HG03457 (cell line): Measurements from ENCODE around the gene MCU.
"Not testable (repeated sequence)": the region's sequence is repeated elsewhere in the genome, so short reads cannot be mapped to it uniquely, and the experiment has no call there.

Source experiments
- ATAC-seq: cut with Tn5 transposase; IDR thresholded peaks from one replicate; pipeline ENCODE4 v1.9.1; 2021; ENCODE audit warnings: moderate number of reproducible peaks; ENCODE audit not compliant: unreplicated experiment

MCU gene

DNA sequence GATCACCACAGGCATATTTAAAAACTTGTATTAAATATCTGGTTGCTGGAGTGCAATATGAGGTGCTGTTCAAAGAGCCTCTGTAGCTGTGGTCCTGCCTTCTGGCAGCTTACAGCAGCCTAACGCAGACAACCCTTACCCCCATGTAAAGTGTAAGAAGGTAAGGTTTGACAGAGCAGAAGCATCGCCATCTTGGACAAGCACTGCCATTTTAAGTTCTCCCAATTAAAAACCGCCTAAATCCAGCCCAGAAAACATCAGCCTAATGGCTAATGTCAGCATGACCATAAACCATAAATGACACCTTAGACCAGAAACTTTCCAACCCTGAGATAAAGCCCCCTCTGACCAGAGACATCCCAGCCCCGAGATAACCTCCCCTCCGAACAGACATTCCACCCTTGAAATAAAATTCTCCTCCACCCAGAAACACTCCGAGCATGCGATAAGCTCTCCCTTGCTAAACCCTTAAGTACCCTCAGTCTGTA lies 196.3 kb downstream of the MCU start:
- no peak for ATAC-seq

DNA sequence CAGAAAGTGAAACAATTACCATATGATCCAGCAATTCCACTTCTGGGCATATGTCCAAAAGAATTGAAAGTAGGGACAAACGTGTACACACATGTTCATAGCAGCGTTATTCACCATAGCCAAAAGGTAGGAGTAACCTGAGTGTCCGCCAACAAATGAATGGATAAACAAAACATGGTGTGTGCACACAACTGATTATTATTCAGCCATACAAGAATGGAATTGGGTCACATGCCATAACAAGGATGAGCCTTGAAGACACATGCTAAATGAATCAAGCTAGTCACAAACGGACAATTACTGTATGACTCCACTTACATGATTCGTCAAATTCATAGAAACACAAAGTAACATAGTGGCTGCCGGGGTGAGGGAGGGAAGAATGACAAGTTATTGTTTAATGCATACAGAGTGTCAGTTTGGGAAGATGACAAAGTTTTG lies 197.5 kb downstream of the MCU start:
- ATAC-seq: no peak

DNA sequence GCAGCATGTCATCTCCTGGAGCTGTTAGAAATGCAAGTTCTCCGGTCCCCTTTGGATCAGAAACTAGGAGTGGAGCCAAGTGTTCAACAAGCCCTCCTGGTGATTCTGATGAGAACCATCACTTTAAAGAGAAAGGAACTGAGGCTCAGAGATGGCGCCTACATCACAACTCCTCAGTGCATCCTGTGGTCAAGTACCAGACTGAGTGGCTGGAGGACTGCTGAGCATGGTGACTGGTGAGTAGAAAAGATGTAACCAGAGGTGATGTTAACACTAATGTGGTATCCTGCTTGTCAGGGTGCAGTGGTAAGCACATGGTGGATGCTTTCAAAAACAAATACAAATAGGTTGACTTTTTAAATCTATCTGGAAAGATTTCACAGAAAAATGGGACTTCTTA lies 198.1 kb downstream of the MCU start:
- no peak for ATAC-seq

DNA sequence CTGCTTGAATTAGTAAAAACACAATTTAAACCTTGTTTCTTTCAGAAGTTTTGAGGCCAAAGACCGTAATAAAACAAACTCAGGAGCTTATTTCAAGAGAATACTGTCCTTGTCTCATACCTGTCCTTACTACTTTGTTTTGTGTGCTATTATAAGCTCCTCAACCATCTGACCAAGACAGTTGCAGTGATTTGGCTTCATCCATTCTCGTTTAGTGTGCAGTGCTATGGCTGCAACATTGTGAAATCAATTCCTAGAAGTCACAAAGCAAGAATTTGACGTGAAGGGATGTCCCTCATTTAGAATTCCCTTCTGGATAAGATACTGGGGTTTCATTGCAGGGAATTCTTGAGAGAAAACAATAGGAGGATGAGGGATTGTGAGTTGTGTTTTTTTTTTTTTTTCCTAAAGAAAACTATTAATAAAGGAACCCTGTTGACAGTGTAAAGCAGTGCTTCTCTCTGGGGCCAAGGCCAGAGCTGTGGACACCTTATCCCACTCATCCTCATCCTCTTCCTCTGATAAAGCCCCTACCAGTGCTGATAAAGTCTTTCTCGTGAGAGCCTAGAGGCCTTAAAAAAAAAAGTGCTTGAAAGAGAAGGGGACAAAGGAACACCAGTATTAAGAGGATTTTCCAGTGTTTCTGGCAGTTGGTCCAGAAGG lies 201.3 kb downstream of the MCU start, which contains the start of gene OIT3:
OIT3 (plus strand) TSS at position 604 of the 663 bp plus-strand sequence. CDS start 60 bp downstream, outside the sequence.
- no peak for ATAC-seq

DNA sequence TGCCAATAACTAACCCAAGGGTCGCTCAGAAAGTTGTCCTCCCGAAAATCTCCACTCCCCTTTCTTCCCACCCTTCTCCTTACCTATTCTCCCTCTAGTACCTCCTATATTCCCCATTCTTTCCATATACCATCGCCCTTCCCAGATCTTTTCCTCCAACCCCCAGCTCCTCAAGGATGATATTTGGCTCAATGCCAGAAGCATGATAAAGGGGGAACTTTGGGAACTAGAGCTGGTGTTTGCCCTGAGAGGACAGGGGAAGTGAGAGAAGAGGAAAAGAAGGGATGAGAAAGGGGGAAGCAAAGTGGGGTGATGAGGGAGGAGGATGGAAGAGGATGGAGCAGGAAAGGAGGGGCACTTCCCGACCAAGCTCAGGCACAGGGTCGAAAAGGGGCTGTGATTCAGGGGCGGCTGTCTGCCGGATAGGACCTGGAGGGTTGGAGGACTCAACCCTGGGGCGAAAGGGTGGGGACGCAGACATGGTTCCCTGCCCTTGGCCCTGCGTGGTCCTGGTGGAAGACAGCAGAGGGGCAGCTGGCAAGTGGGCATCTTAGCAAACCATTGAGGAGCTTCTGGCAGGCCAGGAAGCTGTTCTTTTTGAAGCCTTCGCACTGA lies 203.4 kb downstream of the MCU start:
- ATAC-seq: no peak

DNA sequence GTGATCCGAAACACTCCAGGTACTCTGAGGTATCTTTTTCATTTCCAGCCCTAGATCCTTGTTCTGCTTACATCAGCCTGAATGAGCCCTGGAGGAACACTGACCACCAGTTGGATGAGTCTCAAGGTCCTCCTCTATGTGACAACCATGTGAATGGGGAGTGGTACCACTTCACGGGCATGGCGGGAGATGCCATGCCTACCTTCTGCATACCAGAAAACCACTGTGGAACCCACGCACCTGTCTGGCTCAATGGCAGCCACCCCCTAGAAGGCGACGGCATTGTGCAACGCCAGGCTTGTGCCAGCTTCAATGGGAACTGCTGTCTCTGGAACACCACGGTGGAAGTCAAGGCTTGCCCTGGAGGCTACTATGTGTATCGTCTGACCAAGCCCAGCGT lies 206.7 kb downstream of the MCU start:
- ATAC-seq: no peak

DNA sequence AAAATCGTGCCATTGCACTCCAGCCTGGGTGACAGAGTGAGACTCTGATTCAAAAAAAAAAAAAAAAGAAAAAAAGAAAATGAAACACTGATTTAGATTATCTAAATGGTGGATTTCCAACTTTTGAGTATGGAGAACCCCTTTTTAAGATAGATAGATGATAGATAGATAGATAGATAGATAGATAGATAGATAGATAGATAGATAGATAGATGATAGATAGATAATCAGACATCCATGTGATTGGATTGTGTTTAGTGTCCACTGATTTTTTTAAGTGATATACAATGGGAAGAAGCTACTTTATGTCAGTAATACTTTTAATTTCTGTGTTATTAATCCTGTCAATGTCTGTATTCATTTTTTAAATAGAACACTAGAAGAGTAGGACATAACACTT lies 207.6 kb downstream of the MCU start:
- ATAC-seq: no peak

DNA sequence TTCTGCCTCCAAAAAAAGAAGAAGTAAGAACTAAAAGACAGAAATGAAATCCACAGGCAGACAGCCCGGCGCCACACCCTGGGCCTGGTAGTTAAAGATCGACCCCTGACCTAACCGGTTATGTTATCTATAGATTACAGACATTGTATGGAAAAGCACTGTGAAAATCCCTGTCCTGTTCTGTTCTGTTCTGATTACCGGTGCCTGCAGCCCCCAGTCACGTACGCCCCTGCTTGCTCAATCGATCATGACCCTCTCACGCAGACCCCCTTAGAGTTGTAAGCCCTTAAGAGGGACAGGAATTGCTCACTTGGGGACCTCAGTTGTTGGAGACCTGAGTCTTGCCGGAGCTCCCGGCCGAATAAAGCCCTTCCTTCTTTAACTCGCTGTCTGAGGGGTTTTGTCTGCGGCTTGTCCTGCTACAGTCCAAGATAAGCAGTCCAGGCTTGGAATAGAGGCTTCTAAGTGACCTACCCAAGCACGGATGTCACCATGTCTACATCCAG lies 212.1 kb downstream of the MCU start:
- ATAC-seq: not testable (repeated sequence)

DNA sequence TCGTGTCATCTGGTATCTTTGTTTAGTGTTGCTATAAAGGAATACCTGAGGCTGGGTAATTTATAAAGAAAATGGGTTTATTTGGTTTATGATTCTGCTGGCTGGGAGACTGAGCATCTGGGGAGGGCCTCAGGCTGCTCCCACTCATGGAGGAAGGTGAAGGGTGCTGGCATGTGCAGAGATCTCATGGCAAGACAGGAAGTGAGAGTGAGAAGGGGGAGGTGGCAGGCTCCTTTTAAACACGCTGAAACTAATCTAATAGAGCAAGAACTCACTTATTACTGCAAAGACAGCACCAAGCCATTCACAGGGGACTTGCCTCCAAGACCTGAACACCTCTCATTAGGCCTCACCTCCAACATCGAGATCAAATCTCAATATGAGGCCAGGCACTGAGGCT lies 212.9 kb downstream of the MCU start:
- ATAC-seq: no peak

DNA sequence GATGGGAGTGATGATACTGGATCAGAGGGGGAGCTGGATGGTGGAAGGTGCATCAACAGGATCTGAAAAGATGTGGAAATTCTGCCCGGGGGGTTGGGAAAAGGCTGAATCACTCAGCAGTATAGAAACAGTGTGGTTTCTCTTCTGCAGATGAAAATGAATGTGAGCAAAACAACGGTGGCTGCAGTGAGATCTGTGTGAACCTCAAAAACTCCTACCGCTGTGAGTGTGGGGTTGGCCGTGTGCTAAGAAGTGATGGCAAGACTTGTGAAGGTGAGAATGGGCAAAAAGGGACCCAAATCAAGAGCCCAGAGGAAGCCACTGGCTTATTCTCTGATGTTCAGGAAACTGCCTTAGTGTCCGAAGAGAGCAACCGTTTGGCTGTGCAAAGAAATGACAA lies 214.5 kb downstream of the MCU start:
- ATAC-seq: no peak

DNA sequence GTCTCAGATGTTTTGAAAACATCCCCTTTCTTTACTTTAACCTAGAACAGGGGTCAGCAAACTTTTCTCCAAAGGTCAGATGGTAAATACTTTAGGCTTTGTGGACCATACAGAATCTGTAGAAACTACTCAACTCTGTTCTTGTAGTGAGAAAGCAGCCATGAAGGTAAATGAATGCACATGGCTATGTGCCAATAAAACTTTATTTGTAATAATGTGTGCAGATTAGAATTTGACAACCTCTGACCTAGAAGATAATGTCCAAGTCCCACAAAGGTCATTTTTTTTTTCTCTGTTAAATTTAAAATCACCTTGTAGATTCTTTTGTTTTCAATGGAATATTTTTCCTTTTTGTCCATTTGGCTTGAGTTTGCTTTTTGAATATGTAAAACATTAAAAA lies 218.8 kb downstream of the MCU start:
- ATAC-seq: no peak

DNA sequence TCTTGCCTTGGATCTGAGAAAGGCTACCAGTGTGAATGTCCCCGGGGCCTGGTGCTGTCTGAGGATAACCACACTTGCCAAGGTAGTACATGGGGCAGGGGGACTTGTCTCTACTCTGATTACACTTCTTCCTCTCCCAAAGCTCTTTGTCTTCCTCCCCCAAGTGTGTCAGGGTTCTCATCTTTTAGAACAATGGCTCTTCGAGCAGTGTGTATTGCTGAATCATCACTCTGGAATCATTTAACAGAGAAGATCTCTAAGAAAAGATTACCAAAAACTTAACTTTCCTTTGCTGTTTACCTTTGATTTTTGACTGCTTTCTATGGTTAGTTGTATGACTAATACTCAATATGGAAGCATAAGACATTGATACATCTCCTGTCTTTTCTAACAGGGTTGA lies 219.8 kb downstream of the MCU start:
- no peak for ATAC-seq

DNA sequence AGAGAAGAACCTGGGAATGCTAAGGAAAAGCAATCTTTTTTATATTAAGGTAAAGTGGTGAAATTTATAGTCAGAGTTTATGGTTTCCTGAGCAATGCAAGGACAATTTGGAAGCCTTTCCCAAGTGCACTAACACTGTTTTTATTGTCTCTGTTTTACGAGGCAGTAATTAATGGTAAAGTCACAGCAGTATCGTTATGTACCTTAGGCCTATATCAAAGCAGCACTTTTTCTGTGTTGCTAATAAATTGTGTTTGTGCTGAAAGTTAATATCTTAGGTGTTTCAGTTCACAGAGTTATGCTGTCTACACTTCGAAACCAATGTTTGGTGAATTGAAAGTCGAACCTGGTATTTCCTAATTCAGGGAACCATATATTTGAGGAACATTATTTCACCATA lies 220.8 kb downstream of the MCU start:
- ATAC-seq: no peak

DNA sequence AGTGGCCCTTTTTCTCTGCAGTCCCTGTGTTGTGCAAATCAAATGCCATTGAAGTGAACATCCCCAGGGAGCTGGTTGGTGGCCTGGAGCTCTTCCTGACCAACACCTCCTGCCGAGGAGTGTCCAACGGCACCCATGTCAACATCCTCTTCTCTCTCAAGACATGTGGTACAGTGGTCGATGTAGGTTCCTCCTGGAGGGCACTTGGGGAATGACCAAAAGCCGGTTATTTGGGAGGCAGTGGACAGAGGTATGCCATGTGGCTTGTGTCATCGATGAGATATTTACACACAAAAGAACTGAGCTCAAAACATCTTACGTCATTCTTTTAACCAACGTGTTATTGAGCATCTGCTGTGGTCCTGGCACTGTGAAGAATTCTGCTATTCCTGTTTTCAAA lies 221.3 kb downstream of the MCU start:
- ATAC-seq: no peak

DNA sequence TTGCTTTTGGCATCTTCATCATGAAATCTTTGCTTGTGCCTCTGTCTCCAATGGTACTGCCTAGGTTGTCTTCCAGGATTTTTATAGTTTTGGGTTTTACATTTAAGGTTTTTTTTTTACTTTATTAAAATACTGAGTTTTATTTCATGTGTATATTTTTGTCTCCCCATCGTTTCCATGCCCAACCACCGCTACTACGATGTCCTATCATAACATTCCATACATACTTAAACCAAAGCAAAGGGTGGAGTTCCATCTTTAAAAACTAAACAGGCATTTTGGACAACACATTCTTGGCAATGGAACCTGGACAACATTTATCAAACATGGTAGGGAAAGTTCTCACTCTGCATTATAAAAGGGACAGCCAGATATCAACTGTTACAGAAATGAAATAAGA lies 225.3 kb downstream of the MCU start:
- not testable (repeated sequence) for ATAC-seq

DNA sequence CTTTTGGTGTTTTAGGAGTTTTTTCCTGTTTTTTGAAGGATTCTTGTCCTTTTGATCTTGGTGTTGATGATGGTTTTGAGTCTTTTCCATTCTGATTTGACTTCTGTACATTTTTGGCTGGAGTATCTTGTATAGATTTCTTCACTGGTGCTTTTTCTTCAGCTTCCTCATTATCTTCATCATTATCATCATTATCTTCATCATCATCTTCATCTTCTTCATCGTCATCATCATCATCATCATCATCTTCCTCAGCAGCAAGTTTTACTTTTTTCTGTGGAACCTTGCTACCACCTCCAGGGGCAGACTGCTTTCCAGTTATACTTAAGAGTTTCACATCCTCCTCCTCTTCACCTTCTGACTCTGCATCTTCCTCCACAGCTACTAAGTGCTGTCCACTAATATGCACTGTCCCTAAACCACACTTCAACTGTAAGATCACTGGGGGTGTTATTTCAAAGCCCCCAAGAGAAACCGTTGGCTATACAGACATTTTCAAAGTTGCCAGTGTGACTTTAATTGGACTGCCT lies 225.9 kb downstream of the MCU start:
- not testable (repeated sequence) for ATAC-seq

DNA sequence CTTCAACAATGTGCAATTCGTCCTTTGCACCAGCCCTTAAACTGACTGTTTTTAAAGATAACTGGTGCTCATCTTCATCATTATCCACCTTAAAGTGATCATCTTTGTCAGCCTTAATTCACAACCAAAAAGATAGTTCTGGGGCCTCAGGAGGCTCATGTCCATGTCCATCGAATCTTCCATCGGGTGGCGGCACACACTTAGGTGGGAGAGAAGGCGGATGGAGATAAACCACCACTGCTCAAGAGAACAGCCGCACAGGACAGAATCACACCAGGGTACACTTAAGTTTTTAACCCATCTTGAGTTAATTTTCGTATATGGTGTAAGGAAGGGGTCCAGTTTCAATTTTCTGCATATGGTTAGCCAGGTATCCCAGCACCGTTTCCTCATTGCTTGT lies 226.4 kb downstream of the MCU start:
- no peak for ATAC-seq

DNA sequence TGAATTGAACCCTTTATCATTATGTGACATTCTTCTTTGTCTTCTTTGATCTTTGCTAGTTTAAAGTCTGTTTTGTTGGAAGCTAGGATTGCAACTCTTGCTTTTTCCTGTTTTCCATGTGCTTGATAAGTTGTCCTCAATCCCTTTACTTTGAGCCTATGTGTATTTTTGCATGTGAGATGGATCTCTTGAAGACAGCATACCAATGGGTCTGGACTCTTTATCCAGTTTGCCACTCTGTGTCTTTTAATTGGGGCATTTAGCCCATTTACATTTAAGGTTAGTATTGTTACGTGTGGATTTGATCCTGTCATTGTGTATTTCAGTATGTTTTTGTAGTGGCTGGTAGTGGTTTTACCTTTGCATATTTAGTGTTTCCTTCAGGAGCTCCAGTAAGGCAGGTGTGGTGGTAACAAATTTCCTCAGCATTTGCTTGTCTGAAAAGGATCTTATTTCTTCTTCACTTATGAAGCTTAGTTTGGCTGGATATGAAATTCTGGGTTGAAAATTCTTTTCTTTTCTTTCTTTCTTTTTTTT lies 229.3 kb downstream of the MCU start:
- ATAC-seq: not testable (repeated sequence)

DNA sequence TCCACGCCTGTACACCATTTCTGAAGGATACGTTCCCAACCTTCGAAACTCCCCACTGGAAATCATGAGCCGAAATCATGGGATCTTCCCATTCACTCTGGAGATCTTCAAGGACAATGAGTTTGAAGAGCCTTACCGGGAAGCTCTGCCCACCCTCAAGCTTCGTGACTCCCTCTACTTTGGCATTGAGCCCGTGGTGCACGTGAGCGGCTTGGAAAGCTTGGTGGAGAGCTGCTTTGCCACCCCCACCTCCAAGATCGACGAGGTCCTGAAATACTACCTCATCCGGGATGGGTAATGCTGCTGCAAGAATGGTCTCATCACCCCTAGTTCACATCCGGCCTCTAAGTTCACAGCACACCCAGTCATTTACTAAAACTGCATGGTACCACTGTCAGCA lies 232.4 kb downstream of the MCU start:
- no peak for ATAC-seq

DNA sequence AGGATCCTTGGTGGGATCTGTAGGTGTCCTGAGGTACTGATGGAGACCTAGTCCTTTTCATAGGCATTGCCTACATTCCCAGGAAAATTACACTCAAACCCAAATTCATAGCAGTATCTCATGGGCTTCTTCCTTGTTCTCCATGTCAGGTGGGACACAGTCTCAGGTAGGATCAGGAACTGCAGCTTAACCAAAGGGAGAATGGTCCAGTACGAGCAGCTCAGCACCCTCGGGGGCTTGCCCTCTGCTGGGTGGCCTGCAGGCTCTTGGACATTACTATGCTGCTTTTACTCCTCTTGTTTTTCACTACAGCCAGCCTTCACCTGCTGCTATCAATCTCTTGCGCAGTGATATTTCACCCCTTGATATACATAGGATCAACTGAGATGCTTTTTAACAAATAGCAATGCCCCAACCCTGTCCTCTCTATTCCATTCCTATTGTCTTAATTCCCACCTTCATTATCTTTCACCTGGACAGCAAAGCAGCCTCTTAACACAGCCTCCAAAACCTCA lies 234.1 kb downstream of the MCU start:
- no peak for ATAC-seq

DNA sequence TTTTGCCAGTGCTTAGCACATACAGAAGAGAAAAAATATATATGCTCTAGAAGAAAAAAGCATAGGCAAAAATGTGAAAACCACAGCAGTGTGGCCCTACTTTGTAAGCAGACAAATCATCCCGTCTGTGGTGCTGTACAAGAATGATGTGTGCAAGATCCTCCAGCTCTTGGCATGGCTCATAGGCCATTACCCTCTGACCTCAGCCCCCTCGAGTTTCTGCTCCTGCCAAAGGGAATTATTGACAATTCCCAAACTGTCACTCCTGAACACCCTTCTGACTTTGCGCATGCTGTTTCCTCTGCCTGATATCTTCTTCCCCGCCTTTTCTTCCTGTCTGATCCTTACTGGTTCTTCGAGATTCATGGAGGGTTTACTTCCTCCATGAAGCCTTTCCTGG lies 235.5 kb downstream of the MCU start:
- ATAC-seq: no peak

DNA sequence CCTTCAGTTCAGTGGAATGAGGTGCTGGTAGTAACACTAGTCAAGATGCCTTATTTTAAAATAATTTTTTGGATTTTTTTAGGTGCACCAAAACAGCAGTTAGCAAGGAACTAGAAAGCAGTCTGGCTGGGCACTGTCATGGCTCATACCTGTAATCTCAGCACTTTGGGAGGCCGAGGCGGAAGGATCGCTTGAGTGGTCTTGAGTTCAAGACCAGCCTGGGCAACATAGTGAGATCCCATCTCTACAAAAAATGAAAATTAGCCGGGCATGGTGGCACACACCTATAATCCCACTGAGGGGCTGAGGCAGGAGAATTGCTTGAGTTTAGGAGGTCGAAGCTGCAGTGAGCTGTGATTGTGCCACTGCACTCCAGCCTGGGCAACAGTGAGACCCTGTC lies 236.9 kb downstream of the MCU start:
- no peak for ATAC-seq
